Neural cell (in vitro differentiated cells): ENCODE results near the gene MYEF2. TPM values are rescaled to one million over a fixed set of nuclear protein-coding genes. Genes with fewer than 3 reads are reported as not detected.

Source experiments
- H2AFZ ChIP-seq: fragments of 200-600, 300-800 bp; sonication (generic), shearing (Covaris generic); 2 replicates; pipeline ENCODE4 v1.6.0; 2014; ENCODE audit warnings: low read depth, mild to moderate bottlenecking, antibody characterized with exemption, low read length, moderate library complexity
- H3F3A ChIP-seq: fragments of 200-600 bp; shearing (Covaris generic); 2 replicates; pipeline ENCODE4 v1.6.1; 2016; ENCODE audit warnings: mild to moderate bottlenecking, moderate library complexity, mixed read lengths, antibody characterized with exemption, low read length; ENCODE audit not compliant: insufficient read depth, poor library complexity, severe bottlenecking
- H3K27ac ChIP-seq: fragments of 200-600, 300-800 bp; sonication (generic), shearing (Covaris generic); 2 replicates; pipeline ENCODE4 v1.5.1; 2014; ENCODE audit warnings: mild to moderate bottlenecking, low read length, moderate library complexity
- H3K27me3 ChIP-seq: fragments of 300-800, 200-600 bp; sonication (generic), shearing (Covaris generic); 2 replicates; pipeline ENCODE4 v1.6.0; 2014; ENCODE audit warnings: mild to moderate bottlenecking, low read depth, low read length, moderate library complexity; ENCODE audit not compliant: insufficient read depth
- H3K36me3 ChIP-seq: fragments of 300-800, 200-600 bp; sonication (generic), shearing (Covaris generic); 2 replicates; pipeline ENCODE4 v1.5.1; 2014; ENCODE audit warnings: mild to moderate bottlenecking, antibody characterized with exemption, low read length, moderate library complexity; ENCODE audit not compliant: insufficient read depth
- H3K4me2 ChIP-seq: fragments of 300-800, 200-600 bp; sonication (generic), shearing (Covaris generic); 2 replicates; pipeline ENCODE4 v1.6.0; 2014; ENCODE audit warnings: mild to moderate bottlenecking, low read length
- H3K4me3 ChIP-seq: fragments of 300-800, 200-600 bp; sonication (generic), shearing (Covaris generic); 2 replicates; pipeline ENCODE4 v1.5.1; 2014; ENCODE audit warnings: mild to moderate bottlenecking, low read length, moderate library complexity
- H3K79me2 ChIP-seq: fragments of 200-600 bp; shearing (Covaris generic); replicated peaks from 2 replicates; pipeline ENCODE4 v1.6.0; 2014; ENCODE audit warnings: mild to moderate bottlenecking, low read length, moderate library complexity; ENCODE audit not compliant: insufficient read depth
- H3K9ac ChIP-seq: fragments of 300-800, 200-600 bp; sonication (generic), shearing (Covaris generic); 2 replicates; pipeline ENCODE4 v1.6.1; 2016; ENCODE audit warnings: mild to moderate bottlenecking, low read length, mixed read lengths
- H3K9me2 ChIP-seq: fragments of 200-600 bp; shearing (Covaris generic); 2 replicates; pipeline ENCODE4 v1.6.1; 2016; ENCODE audit warnings: mild to moderate bottlenecking, low read length, mixed read lengths; ENCODE audit not compliant: insufficient read depth
- H3K9me3 ChIP-seq: fragments of 200-600, 300-800 bp; sonication (generic), shearing (Covaris generic); 2 replicates; pipeline ENCODE4 v1.6.1; 2016; ENCODE audit warnings: mild to moderate bottlenecking, mixed run types, low read length, moderate library complexity, mixed read lengths
- H4K20me1 ChIP-seq: fragments of 200-600 bp; shearing (Covaris generic); 2 replicates; pipeline ENCODE4 v1.6.1; 2016; ENCODE audit warnings: mild to moderate bottlenecking, mixed run types; ENCODE audit not compliant: insufficient read depth
- CTCF ChIP-seq: fragments of 450-650 bp; IDR thresholded peaks from 2 replicates; pipeline ENCODE4 v1.5.1; 2014; ENCODE audit warnings: antibody characterized with exemption, mild to moderate bottlenecking, moderate library complexity; ENCODE audit not compliant: poor library complexity, severe bottlenecking
- EP300 ChIP-seq: fragments of 450-650 bp; conservative IDR thresholded peaks from 2 replicates; pipeline ENCODE4 v1.6.1; 2014; ENCODE audit warnings: antibody characterized with exemption, mild to moderate bottlenecking, moderate library complexity; ENCODE audit not compliant: poor library complexity, severe bottlenecking
- EZH2 ChIP-seq: fragments of 200-600, 300-800 bp; shearing (Covaris generic), sonication (generic); IDR thresholded peaks from 2 replicates; pipeline ENCODE4 v1.6.1; 2014; ENCODE audit warnings: antibody characterized with exemption, low read length, borderline replicate concordance, mild to moderate bottlenecking; ENCODE audit not compliant: insufficient read depth, poor library complexity, severe bottlenecking
- MXI1 ChIP-seq: fragments of 450-650 bp; conservative IDR thresholded peaks from 2 replicates; pipeline ENCODE4 v1.6.1; 2014; ENCODE audit warnings: antibody characterized with exemption, mild to moderate bottlenecking; ENCODE audit not compliant: poor library complexity, severe bottlenecking
- POLR2AphosphoS5 ChIP-seq: IDR thresholded peaks from 2 replicates; pipeline ENCODE4 v1.6.1; 2012
- RAD21 ChIP-seq: fragments of 450-650 bp; conservative IDR thresholded peaks from 2 replicates; pipeline ENCODE4 v1.6.1; 2014; ENCODE audit warnings: antibody characterized with exemption, mild to moderate bottlenecking, moderate library complexity
- REST ChIP-seq: IDR thresholded peaks from 2 replicates; pipeline ENCODE4 v1.6.1; 2012; ENCODE audit warnings: borderline replicate concordance
- SMC3 ChIP-seq: fragments of 450-650 bp; conservative IDR thresholded peaks from 2 replicates; pipeline ENCODE4 v1.6.1; 2014; ENCODE audit warnings: antibody characterized with exemption, mild to moderate bottlenecking, moderate library complexity; ENCODE audit not compliant: poor library complexity
- TAF1 ChIP-seq: IDR thresholded peaks from 2 replicates; pipeline ENCODE4 v1.6.1; 2012; ENCODE audit warnings: low read depth
- polyA plus RNA-seq: library from polyadenylated mRNA; depleted of rRNA; stranded (reverse); fragments of >200 nt; gene quantifications from 2 replicates; pipeline ENCODE4 v1.2.3, GENCODE V29; 2014

Gene MYEF2
- polyA plus RNA-seq, 1 donor from 2014 or later = 176 TPM

GRCh38 chr15:48090115-48090514, 88.0 kb downstream of the MYEF2 start:
- Histone ChIP-seq H3K9ac (no peak overlapping the region), H2AFZ (no peak overlapping the region), H3K36me3 (no peaks in the 10 kb centered on the region), H4K20me1 (no peaks in the 10 kb centered on the region), H3K79me2 (no peaks in the 10 kb centered on the region), H3F3A (no peaks in the 10 kb centered on the region), H3K4me3 (no peak overlapping the region), H3K9me3 (no peaks in the 10 kb centered on the region), H3K27ac (no peak overlapping the region), H3K4me2 (no peak overlapping the region), H3K27me3 (no peaks in the 10 kb centered on the region), H3K9me2 (no peaks in the 10 kb centered on the region)
- no peak for TF ChIP-seq RAD21
- no peak for TF ChIP-seq TAF1
- no peak for TF ChIP-seq SMC3
- no peak for TF ChIP-seq EP300
- no peak for TF ChIP-seq POLR2AphosphoS5
- no peak for TF ChIP-seq EZH2
- no peak for TF ChIP-seq CTCF
- TF ChIP-seq MXI1 = no peak
- no peak for TF ChIP-seq REST

- Histone ChIP-seq H3K4me2 (no peak overlapping the region), H3K27ac (no peak overlapping the region), H3K36me3 (no peaks in the 10 kb centered on the region), H3K27me3 (no peaks in the 10 kb centered on the region), H3K9me3 (no peaks in the 10 kb centered on the region), H2AFZ (no peak overlapping the region), H3K9me2 (no peaks in the 10 kb centered on the region), H3F3A (no peaks in the 10 kb centered on the region), H3K79me2 (no peaks in the 10 kb centered on the region), H3K9ac (no peak overlapping the region), H4K20me1 (no peaks in the 10 kb centered on the region), H3K4me3 (no peak overlapping the region)
- no peak for TF ChIP-seq EZH2
- no peak for TF ChIP-seq SMC3
- TF ChIP-seq CTCF = no peak
- no peak for TF ChIP-seq RAD21
- no peak for TF ChIP-seq REST
- no peak for TF ChIP-seq TAF1
- TF ChIP-seq EP300 = no peak
- TF ChIP-seq MXI1 = no peak
- TF ChIP-seq POLR2AphosphoS5 = no peak
These were observed 88.4 kb downstream of the MYEF2 start for GRCh38 chr15:48089702-48090101.
